Fibroblast of mammary gland (primary cell): ENCODE results near the gene CNPPD1.

ENCODE experiments used
- DNase-seq: peaks from one replicate; pipeline ENCODE4 v3.0.0-alpha.2; 2010; ENCODE audit warnings: low read depth
- H3K4me3 ChIP-seq: 2 replicates; pipeline ENCODE4 v1.5.1; 2011; ENCODE audit warnings: low read depth, mild to moderate bottlenecking, low read length, moderate library complexity; ENCODE audit not compliant: control insufficient read depth
- CTCF ChIP-seq: conservative IDR thresholded peaks from 2 replicates; pipeline ENCODE4 v1.5.1; 2011; ENCODE audit warnings: low read depth, low read length, inconsistent platforms; ENCODE audit not compliant: control insufficient read depth, insufficient read depth

The CNPPD1 gene

DNA sequence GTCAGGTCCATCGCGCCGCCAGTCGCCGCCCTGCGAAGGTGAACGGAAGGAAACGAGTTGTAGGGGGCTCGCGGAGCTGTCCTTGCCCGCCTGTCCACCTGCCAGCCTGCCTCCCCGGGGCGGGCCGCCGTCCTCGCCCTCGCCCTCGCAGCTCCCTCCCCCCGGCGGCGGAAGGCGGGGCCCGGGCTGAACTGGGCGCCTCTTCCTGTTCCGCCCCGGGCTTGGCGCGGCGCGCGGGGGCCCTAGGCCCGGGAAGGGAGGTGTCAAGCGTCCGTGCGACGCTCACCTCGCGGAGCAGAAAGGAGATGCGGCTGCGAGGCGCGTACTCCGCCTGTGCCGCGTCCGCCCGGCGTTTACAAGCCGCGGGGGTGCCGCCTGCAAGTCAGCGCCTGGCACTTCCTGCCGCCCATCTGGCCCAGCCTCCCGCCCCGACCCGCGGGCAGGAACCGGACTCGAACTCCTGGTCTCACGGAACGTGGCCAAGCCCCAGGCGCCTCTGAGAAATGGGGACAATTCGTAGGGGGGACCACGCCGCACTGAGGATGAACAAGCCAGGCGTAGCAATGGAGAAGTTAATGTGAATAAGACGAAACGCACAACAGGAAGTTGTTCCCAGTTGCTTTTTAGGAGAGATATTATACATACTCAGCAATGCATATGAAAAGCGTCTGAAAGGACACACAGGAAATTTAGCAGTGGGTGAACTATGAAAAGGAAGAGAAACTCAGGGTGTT, at the start of gene CNPPD1:
CNPPD1 (minus strand) TSS at position 108 of the 734 bp plus-strand sequence; CDS start at position 11, 97 bp downstream.
- H3K4me3 ChIP-seq: peak within 1 kb of the TSS; percentile 88
- no peak for TF ChIP-seq CTCF
- DNase-seq: peak; percentile 63

DNA sequence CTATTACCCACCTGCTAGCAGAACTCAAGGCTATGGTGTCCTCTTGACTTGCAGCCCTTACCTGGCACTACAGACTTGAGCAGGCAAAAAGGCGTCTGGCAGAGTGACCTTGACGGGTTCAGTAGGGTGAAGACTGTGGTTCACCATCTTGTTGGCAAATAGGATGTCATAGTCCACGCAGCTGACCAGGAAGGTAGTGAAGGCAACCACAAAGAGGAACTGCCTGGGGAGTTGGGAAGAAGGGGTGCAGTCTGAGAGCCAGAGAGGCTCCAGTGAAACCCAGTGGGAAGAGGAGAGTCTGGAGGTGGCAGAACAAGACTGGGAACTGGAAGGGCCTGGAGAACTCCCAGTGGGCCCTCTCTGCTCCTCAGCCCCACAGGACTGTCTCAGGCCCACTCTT, 48.6 kb upstream of the CNPPD1 start:
- DNase-seq: no peak
- no peak overlapping the region for H3K4me3 ChIP-seq

DNA sequence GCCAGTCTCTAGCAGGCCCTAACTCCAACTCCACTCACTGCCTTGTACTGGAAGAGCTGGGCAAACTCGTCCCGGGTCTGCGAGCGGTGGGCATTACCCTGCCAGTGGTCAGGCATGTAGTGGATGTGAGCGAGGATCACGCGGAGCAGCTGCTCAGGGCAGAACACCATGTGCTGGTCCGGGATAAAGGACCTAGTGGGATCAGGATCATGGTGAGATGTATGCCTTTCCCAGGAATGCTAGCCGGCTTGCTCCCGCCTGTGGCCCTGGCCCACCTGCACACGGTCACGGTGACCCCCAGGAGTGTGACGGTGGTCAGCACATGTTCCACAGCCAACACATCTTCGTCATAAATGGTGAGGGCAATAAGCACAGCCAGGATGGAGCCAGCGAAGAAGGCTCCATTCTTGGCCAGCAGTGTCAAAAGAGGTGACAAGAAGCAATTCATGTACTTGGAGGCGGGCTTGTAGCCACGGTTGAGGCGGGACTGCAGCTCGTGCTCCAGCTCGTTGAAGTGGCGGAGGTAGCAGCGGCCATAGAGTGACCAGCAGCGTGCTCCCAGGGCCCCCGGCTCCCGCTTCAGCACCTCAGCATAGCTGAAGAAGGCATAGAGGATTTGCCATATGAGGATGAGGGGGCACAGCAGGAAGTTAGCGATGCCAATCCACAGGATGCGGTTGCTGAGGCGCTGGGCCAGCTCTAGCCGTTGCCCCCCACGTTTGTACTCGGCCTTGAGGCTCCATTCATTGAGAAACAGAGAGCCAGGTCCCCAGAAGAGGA, 47.3 kb upstream of the CNPPD1 start:
- TF ChIP-seq CTCF: no peak
- H3K4me3 ChIP-seq: no peak overlapping the region
- no peak for DNase-seq

More for the DNA sequence above, 48.6 kb upstream of the CNPPD1 start:
- TF ChIP-seq CTCF: no peak

GRCh38 chr2:219221957-219222518, 45.3 kb upstream of the CNPPD1 start:
- no peak for TF ChIP-seq CTCF
- no peak for DNase-seq
- no peak overlapping the region for H3K4me3 ChIP-seq

DNA sequence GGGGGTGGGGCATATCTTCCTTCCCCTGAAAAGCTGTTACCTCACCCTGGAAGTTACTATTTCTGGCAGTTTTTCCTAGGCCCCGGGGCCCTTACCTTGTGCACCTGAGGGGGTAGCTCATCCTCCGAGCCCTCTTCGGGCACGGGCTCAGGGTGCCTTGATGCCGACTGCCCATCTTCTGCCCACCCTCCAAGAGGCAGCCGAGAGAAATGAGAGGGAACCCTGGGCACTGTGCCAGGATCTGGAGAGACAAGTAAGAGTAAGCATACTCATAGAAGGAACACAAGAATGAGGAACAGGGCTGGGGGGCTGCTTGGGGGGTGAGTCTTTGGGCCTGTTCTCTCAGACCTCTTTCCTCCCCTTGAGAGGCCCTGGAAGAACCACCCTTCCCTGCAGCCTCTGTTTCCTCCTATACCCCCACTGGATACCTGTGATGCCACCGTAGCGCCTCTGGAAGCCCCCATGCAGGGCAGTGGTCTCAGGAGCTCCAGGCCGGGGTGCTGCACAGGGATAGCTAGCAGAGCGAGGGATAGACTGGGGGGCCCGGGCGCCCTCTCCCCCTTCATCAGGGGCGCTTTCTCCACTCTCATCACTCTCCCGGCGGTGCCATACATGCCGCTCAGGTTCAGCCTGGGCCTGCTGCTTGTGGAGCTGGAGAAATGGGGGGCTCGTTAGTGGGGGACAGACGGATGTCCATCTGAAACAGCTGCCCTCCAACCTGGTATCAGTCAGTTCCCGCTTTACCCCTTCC, 44.1 kb upstream of the CNPPD1 start:
- no peak for TF ChIP-seq CTCF
- H3K4me3 ChIP-seq: no peak overlapping the region
- no peak for DNase-seq

- no peak for TF ChIP-seq CTCF
- no peak for DNase-seq
- H3K4me3 ChIP-seq: no peak overlapping the region
Observed at GRCh38 chr2:219219784-219220532, 43.2 kb upstream of the CNPPD1 start.
